OCI-LY3 (cell line): ENCODE results near the gene CHST1.

Experiments used
- H2AFZ ChIP-seq: fragments of 200-600, 300-600 bp; shearing (Covaris generic); 2 replicates; pipeline ENCODE4 v1.6.0; 2014; ENCODE audit warnings: antibody characterized with exemption, low read depth, low read length
- H3K27ac ChIP-seq: fragments of 200-600, 300-600 bp; sonication (generic); 2 replicates; pipeline ENCODE4 v1.5.1; 2014; ENCODE audit warnings: mild to moderate bottlenecking, low read length, moderate library complexity, mixed read lengths
- H3K27me3 ChIP-seq: fragments of 200-600, 300-600 bp; sonication (generic); 2 replicates; pipeline ENCODE4 v1.6.1; 2014; ENCODE audit warnings: low read depth, low read length, mixed read lengths
- H3K36me3 ChIP-seq: fragments of 200-600, 300-600 bp; sonication (generic); replicated peaks from 2 replicates; pipeline ENCODE3; 2014; ENCODE audit warnings: low read depth, low read length, mixed read lengths
- H3K4me1 ChIP-seq: fragments of 300-600, 200-600 bp; sonication (generic); 2 replicates; pipeline ENCODE4 v1.6.1; 2014; ENCODE audit warnings: low read length, mixed read lengths
- H3K4me2 ChIP-seq: fragments of 200-600, 300-600 bp; sonication (generic); 2 replicates; pipeline ENCODE4 v1.6.1; 2014; ENCODE audit warnings: low read length, mixed read lengths
- H3K4me3 ChIP-seq: fragments of 300-600, 200-600 bp; sonication (generic); 2 replicates; pipeline ENCODE4 v1.5.1; 2014; ENCODE audit warnings: antibody characterized with exemption, mild to moderate bottlenecking, low read length, moderate library complexity
- H3K79me2 ChIP-seq: fragments of 300-600, 200-600 bp; shearing (Covaris generic); 2 replicates; pipeline ENCODE4 v1.6.1; 2014; ENCODE audit warnings: mild to moderate bottlenecking, low read length, mixed read lengths
- H3K9ac ChIP-seq: fragments of 300-600, 200-600 bp; shearing (Covaris generic); 2 replicates; pipeline ENCODE4 v1.6.0; 2014; ENCODE audit warnings: mild to moderate bottlenecking, low read length, moderate library complexity
- H3K9me3 ChIP-seq: fragments of 200-600, 300-600 bp; shearing (Covaris generic); 2 replicates; pipeline ENCODE4 v1.6.1; 2014; ENCODE audit warnings: low read length, mixed read lengths; ENCODE audit not compliant: insufficient read depth
- H4K20me1 ChIP-seq: fragments of 200-600, 300-600 bp; sonication (generic); 2 replicates; pipeline ENCODE4 v1.6.1; 2016; ENCODE audit warnings: low read length, mixed read lengths; ENCODE audit not compliant: insufficient read depth
- EZH2phosphoT487 ChIP-seq: fragments of 200-600 bp; shearing (Covaris generic); IDR thresholded peaks from 2 replicates; pipeline ENCODE4 v1.6.1; 2018; ENCODE audit warnings: antibody characterized with exemption, mixed run types, low read depth
- TF ChIP-seq, protein P1 (sequence below): fragments of 200-600, 300-600 bp; sonication (generic); IDR thresholded peaks from 2 replicates; pipeline ENCODE4 v1.5.1; 2014; ENCODE audit warnings: antibody characterized with exemption, low read length, low read depth

The CHST1 gene

DNA sequence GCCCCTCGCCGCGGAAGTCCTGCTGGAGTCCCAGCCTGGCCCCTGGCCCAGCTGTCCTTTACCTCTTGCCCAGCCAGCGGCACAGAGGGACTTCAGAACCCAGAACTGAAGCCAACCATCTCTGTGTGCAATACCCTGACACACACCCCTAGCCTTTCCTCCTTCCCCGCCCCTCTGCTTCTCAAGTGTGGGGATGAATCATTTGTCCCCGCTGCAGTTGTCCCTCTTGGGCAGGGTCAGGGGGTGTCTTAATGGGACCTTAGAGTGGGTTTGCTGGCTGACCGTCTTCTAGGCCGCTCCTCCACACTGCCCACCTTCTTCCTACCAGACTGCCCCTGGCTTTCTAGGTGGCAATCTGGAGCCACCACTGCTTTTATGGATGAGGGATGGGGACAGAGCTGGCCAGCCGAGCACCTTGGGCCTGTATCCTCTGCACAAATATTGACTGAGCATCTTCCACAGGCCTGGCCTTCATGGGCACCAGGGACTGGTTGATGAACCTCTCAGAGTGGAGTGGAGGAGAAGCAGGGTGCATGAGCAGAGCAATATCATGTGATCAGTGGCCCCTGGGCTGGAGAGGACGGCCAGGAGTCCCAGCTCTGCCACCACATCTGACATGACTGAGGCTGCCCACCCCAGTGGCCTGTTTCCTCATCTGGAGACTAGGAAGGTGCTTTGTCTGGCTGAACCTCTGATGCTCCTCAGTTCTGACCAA, 668 bp upstream of the CHST1 start:
- peaks cover under 1% of the 10 kb centered on the region; the same call in 1 of the 2 replicates for H4K20me1 ChIP-seq
- no peak overlapping the region for H3K4me3 ChIP-seq
- H3K79me2 ChIP-seq = no peaks in the 10 kb centered on the region
- peaks cover 79% of the 10 kb centered on the region for H3K27me3 ChIP-seq
- H2AFZ ChIP-seq = no peak overlapping the region
- no peaks in the 10 kb centered on the region for H3K4me1 ChIP-seq
- no peak overlapping the region for H3K9ac ChIP-seq
- no peaks in the 10 kb centered on the region for H3K36me3 ChIP-seq
- TF ChIP-seq, protein P1, sequence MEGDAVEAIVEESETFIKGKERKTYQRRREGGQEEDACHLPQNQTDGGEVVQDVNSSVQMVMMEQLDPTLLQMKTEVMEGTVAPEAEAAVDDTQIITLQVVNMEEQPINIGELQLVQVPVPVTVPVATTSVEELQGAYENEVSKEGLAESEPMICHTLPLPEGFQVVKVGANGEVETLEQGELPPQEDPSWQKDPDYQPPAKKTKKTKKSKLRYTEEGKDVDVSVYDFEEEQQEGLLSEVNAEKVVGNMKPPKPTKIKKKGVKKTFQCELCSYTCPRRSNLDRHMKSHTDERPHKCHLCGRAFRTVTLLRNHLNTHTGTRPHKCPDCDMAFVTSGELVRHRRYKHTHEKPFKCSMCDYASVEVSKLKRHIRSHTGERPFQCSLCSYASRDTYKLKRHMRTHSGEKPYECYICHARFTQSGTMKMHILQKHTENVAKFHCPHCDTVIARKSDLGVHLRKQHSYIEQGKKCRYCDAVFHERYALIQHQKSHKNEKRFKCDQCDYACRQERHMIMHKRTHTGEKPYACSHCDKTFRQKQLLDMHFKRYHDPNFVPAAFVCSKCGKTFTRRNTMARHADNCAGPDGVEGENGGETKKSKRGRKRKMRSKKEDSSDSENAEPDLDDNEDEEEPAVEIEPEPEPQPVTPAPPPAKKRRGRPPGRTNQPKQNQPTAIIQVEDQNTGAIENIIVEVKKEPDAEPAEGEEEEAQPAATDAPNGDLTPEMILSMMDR = no peak
- no peak for TF ChIP-seq EZH2phosphoT487
- H3K4me2 ChIP-seq = no peak overlapping the region
- H3K27ac ChIP-seq = no peak overlapping the region
- no peaks in the 10 kb centered on the region for H3K9me3 ChIP-seq

DNA sequence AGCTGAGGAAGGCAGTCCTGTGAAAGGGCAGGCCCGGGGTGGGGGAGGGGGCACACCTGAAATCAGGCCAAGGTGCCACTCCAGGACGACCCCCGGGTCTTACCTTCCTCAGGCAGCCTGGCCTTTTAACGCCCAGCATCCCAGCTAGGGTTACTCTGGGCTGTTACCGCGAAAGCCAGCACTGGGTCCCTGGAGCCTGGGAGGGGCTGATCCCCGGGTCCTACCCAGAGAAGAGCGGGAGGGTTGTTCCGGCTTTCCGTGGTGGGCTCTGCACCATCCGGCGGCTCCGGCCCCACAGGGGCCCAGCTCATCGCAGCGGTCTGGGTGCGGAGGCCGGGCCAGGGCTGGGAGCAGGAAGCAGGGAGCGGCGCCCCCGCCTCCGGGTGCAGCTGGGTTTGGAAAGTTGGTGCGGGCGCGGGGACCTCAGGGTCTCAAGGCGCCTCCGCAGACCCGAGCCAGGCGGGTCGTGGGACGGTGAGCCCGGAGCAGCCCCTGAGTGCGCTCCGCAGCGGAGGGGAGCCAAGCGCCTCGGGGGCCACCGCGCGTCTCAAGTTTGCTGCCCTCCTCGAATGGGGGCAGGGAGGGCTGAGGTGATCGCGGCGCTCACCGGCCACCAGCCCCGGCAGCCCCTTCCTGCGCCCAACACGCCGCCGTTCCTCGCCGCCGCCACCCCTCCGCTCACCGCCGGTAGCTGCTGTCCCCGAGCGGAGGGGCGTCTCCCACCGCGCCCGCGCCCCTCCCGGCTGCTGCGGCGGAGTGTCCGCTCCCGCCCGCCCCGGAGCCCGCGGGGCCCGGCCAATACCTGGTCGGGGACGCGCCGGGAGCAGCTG, 831 bp downstream of the CHST1 start:
- Histone ChIP-seq H3K9me3 (no peaks in the 10 kb centered on the region), H3K9ac (no peak overlapping the region), H2AFZ (no peak overlapping the region), H3K36me3 (no peaks in the 10 kb centered on the region), H4K20me1 (no peaks in the 10 kb centered on the region; the same call in 1 of the 2 replicates), H3K4me2 (no peak overlapping the region), H3K27me3 (peaks cover 74% of the 10 kb centered on the region), H3K4me3 (no peak overlapping the region), H3K4me1 (no peaks in the 10 kb centered on the region), H3K79me2 (no peaks in the 10 kb centered on the region), H3K27ac (no peak overlapping the region)
- TF ChIP-seq, protein P1 = no peak
- TF ChIP-seq EZH2phosphoT487 = no peak

DNA sequence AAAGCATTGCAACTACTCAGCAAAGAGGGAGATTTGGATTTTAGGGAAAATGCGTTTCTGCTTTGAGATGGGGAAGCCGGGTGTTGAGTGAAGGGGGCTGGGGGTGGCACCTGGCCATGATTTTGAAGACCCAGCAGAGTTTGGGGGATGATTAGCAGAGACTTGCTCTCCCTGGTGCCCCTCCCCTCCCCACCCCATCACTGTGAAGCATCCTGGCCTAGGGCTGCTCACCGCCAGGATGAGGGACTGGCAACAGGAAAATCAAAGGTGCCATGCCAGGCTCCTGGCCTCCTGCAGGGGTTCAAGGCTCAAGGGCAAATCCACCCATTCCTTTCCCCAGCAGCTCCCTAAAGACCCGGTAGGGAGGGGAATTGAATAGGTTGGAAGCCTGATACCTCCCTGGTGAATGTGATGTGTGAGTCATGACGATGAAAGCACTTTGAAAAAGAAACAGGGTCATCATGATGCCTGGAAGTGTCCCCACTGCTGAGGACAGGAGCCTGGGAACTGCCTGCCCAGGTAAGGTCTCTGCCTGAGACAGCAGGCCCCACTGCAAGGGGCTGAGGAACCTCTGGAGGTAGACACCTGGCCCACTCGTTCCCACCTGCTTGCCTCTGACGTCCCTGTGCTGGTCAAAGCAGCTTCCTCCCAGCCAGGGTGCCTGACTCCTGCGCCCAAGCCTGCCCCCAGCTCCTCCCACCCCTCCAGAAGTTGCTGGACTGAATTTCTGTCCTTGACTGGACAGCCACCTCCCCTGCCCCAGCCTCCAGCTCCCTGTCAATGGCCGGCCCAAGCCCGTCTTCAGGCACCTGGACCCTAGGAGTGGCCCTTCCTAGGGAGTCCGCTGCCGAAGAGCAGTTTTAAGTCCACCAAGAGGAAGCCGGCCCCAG, 1.7 kb downstream of the CHST1 start:
- H4K20me1 ChIP-seq = no peaks in the 10 kb centered on the region; the same call in 1 of the 2 replicates
- TF ChIP-seq, protein P1 = no peak
- TF ChIP-seq EZH2phosphoT487 = no peak
- H2AFZ ChIP-seq = no peak overlapping the region
- no peak overlapping the region for H3K9ac ChIP-seq
- H3K4me2 ChIP-seq = no peak overlapping the region
- no peak overlapping the region for H3K4me3 ChIP-seq
- H3K27me3 ChIP-seq = peaks cover 65% of the 10 kb centered on the region
- H3K4me1 ChIP-seq = no peaks in the 10 kb centered on the region
- no peaks in the 10 kb centered on the region for H3K36me3 ChIP-seq
- H3K9me3 ChIP-seq = no peaks in the 10 kb centered on the region
- H3K27ac ChIP-seq = no peak overlapping the region
- no peaks in the 10 kb centered on the region for H3K79me2 ChIP-seq
